GM23248 (cell line): ENCODE measurements around the gene PAGE2B. TPM values are rescaled to one million over a fixed set of nuclear protein-coding genes. Genes with fewer than 3 reads are reported as not detected.

Experiments used
- DNase-seq: peaks from one replicate; pipeline ENCODE4 v3.0.0-alpha.2; 2015
- H2AFZ ChIP-seq: fragments of 200-600 bp; sonication (generic); 2 replicates; pipeline ENCODE4 v1.6.1; 2016; ENCODE audit warnings: antibody characterized with exemption
- H3F3A ChIP-seq: fragments of 200-600 bp; sonication (generic); 2 replicates; pipeline ENCODE4 v1.6.1; 2016; ENCODE audit warnings: mild to moderate bottlenecking, antibody characterized with exemption, mixed run types; ENCODE audit not compliant: insufficient read depth
- H3K27ac ChIP-seq: fragments of 200-600 bp; sonication (generic); 2 replicates; pipeline ENCODE4 v1.5.1; 2016; ENCODE audit warnings: mild to moderate bottlenecking
- H3K27me3 ChIP-seq: fragments of 200-600 bp; sonication (generic); replicated peaks from 2 replicates; pipeline ENCODE4 v1.6.1; 2016; ENCODE audit warnings: mild to moderate bottlenecking; ENCODE audit not compliant: insufficient read depth
- H3K36me3 ChIP-seq: fragments of 200-600 bp; sonication (generic); 2 replicates; pipeline ENCODE4 v1.6.1; 2016; ENCODE audit warnings: low read depth, mild to moderate bottlenecking
- H3K4me1 ChIP-seq: fragments of 200-600 bp; sonication (generic); 2 replicates; pipeline ENCODE4 v1.6.1; 2016; ENCODE audit warnings: mild to moderate bottlenecking; ENCODE audit not compliant: insufficient read depth
- H3K4me2 ChIP-seq: fragments of 200-600 bp; sonication (generic); one replicate; pipeline ENCODE4 v1.6.1; 2016; ENCODE audit warnings: mild to moderate bottlenecking; ENCODE audit not compliant: unreplicated experiment
- H3K4me3 ChIP-seq: fragments of 200-600 bp; sonication (generic); 2 replicates; pipeline ENCODE4 v1.5.1; 2016; ENCODE audit warnings: mild to moderate bottlenecking
- H3K79me2 ChIP-seq: fragments of 200-600 bp; sonication (generic); 2 replicates; pipeline ENCODE4 v1.6.1; 2016; ENCODE audit warnings: mild to moderate bottlenecking; ENCODE audit not compliant: insufficient read depth
- H3K9ac ChIP-seq: fragments of 200-600 bp; sonication (generic); 2 replicates; pipeline ENCODE4 v1.6.1; 2016; ENCODE audit warnings: mild to moderate bottlenecking
- H3K9me2 ChIP-seq: fragments of 200-600 bp; sonication (generic); 2 replicates; pipeline ENCODE4 v1.6.1; 2016; ENCODE audit warnings: mixed run types, mild to moderate bottlenecking, moderate library complexity; ENCODE audit not compliant: insufficient read depth
- H3K9me3 ChIP-seq: fragments of 200-600 bp; sonication (generic); one replicate; pipeline ENCODE4 v1.6.1; 2017; ENCODE audit warnings: low read depth
- H4K20me1 ChIP-seq: fragments of 200-600 bp; sonication (generic); 2 replicates; pipeline ENCODE4 v1.6.0; 2016; ENCODE audit not compliant: insufficient read depth
- EZH2 ChIP-seq: fragments of 200-600 bp; sonication (generic); IDR thresholded peaks from 2 replicates; pipeline ENCODE4 v1.6.1; 2018; ENCODE audit warnings: antibody characterized with exemption, mild to moderate bottlenecking; ENCODE audit not compliant: insufficient read depth, poor library complexity, severe bottlenecking
- EZH2phosphoT487 ChIP-seq: fragments of 200-600 bp; sonication (generic); IDR thresholded peaks from 2 replicates; pipeline ENCODE4 v1.6.1; 2018; ENCODE audit warnings: antibody characterized with exemption, moderate library complexity, mild to moderate bottlenecking, low read depth; ENCODE audit not compliant: insufficient read depth
- WGBS, 2 experiments: methylation state at CpG; one replicate each; pipeline ENCODE4 v1.1.6; 2015 to 2017; ENCODE audit warnings: low lambda C conversion rate in 2 of 2, low coverage in 1 of 2; ENCODE audit errors: missing lambda C conversion rate in 2 of 2; 5-methylcytosine and 5-hydroxymethylcytosine counted together
- in situ Hi-C: fragments of 300-500 bp; cut with MboI; formaldehyde crosslinking; loops from 2 replicates; pipeline ENCODE4 v1.15.0; 2020
- polyA plus RNA-seq: library from polyadenylated mRNA; unstranded; fragments of >200 nt; fragmentation: Nextera tagmentation; extraction: Ambion mirVana; gene quantifications from 2 replicates; pipeline ENCODE4 v1.2.1, GENCODE V29; 2016
- total RNA-seq: library from RNA; depleted of rRNA; stranded (reverse); fragments of >200 nt; shearing (Covaris generic); gene quantifications from 2 replicates; pipeline ENCODE4 v1.2.3, GENCODE V29; 2014; rRNA removed

PAGE2B gene
- total and polyA plus RNA-seq, 2 experiments from 2014 or later = not detected

- in situ Hi-C loops = no loop called here
- no peak overlapping the region for H3K9ac ChIP-seq
- no peak overlapping the region for H3K27ac ChIP-seq
- H3F3A ChIP-seq = no peaks in the 10 kb centered on the region
- H3K4me2 ChIP-seq = no peak overlapping the region
- no peaks in the 10 kb centered on the region for H3K79me2 ChIP-seq
- H3K27me3 ChIP-seq = no peaks in the 10 kb centered on the region
- peak; percentile 30 for DNase-seq
- H3K4me1 ChIP-seq = no peaks in the 10 kb centered on the region
- no peaks in the 10 kb centered on the region for H3K9me2 ChIP-seq
- no peaks in the 10 kb centered on the region for H3K9me3 ChIP-seq
- no peak overlapping the region for H3K4me3 ChIP-seq
- TF ChIP-seq EZH2phosphoT487 (no peak), EZH2 (no peak)
- 0 to 7% methylated on average over 2 of the region's 2 CpGs for WGBS, 2 experiments
- no peaks in the 10 kb centered on the region for H3K36me3 ChIP-seq
- no peak overlapping the region for H2AFZ ChIP-seq
- no peaks in the 10 kb centered on the region for H4K20me1 ChIP-seq
Measured at GRCh38 chrX:55127692-55128091, 52.9 kb downstream of the PAGE2B start.

Other genes with a start within 250 kb of the PAGE2B start
- 15.0 and 17.7 TPM in 2 replicates for gene TRO, start 154.2 kb upstream of the PAGE2B start, total RNA-seq
- gene TRO, start 154.2 kb upstream of the PAGE2B start, polyA plus RNA-seq = 13.6 and 16.4 TPM in 2 replicates
- gene PFKFB1, start 80.8 kb upstream of the PAGE2B start, total RNA-seq = not detected in 2 replicates
- not detected in 2 replicates for gene PFKFB1, start 80.8 kb upstream of the PAGE2B start, polyA plus RNA-seq
- gene APEX2, start 74.7 kb upstream of the PAGE2B start, total RNA-seq = 7.8 and 8.0 TPM in 2 replicates
- 13.7 and 17.5 TPM in 2 replicates for gene APEX2, start 74.7 kb upstream of the PAGE2B start, polyA plus RNA-seq
- not detected in 2 replicates for gene ALAS2, start 44.1 kb upstream of the PAGE2B start, total RNA-seq
- gene ALAS2, start 44.1 kb upstream of the PAGE2B start, polyA plus RNA-seq = not detected in 2 replicates
- gene PAGE2, start 14.0 kb downstream of the PAGE2B start, total RNA-seq = not detected in 2 replicates
- not detected in 2 replicates for gene PAGE2, start 14.0 kb downstream of the PAGE2B start, polyA plus RNA-seq
- gene PAGE5, start 145.3 kb downstream of the PAGE2B start, total RNA-seq = not detected in 2 replicates
- gene PAGE5, start 145.3 kb downstream of the PAGE2B start, polyA plus RNA-seq = not detected in 2 replicates
- not detected in 2 replicates for gene PAGE3, start 189.9 kb downstream of the PAGE2B start, total RNA-seq
- gene PAGE3, start 189.9 kb downstream of the PAGE2B start, polyA plus RNA-seq = not detected in 2 replicates